Activated naive CD4-positive, alpha-beta T cell treated with Interleukin-2 at 50 U/mL for 16 hours (primary cell): ENCODE data around the gene HMOX1.
"Not testable (repeated sequence)": the region's sequence is repeated elsewhere in the genome, so short reads cannot be mapped to it uniquely, and the experiment has no call there.

Experiments
- DNase-seq: peaks from one replicate; pipeline ENCODE4 v3.0.0-alpha.2; 2020

Gene HMOX1

GRCh38 chr22:35381424-35382009 lies 621 bp downstream of the HMOX1 start:
- DNase-seq: no peak

- no peak for DNase-seq
These were observed 2.8 kb downstream of the HMOX1 start for GRCh38 chr22:35383679-35384071.

GRCh38 chr22:35384527-35384926 lies 3.6 kb downstream of the HMOX1 start:
- no peak for DNase-seq

- DNase-seq: no peak
These were observed 4.2 kb downstream of the HMOX1 start for GRCh38 chr22:35384975-35385588.

GRCh38 chr22:35386670-35387288 lies 5.9 kb downstream of the HMOX1 start:
- DNase-seq: no peak

GRCh38 chr22:35390933-35391332 lies 10.0 kb downstream of the HMOX1 start:
- no peak for DNase-seq

GRCh38 chr22:35392357-35392756 lies 11.5 kb downstream of the HMOX1 start:
- DNase-seq: no peak

- DNase-seq: no peak
These were observed 12.5 kb downstream of the HMOX1 start for GRCh38 chr22:35393116-35394010.

GRCh38 chr22:35394011-35394312 lies 13.1 kb downstream of the HMOX1 start:
- DNase-seq: no peak

GRCh38 chr22:35394810-35395563 lies 14.1 kb downstream of the HMOX1 start:
- DNase-seq: no peak

GRCh38 chr22:35396622-35397021 lies 15.7 kb downstream of the HMOX1 start:
- not testable (repeated sequence) for DNase-seq

GRCh38 chr22:35397095-35397904 lies 16.4 kb downstream of the HMOX1 start:
- DNase-seq: no peak

GRCh38 chr22:35398591-35398973 lies 17.7 kb downstream of the HMOX1 start:
- no peak for DNase-seq

GRCh38 chr22:35399114-35399677 lies 18.3 kb downstream of the HMOX1 start:
- DNase-seq: peak; percentile 10

- DNase-seq: peak; percentile 98
These were observed 19.0 kb downstream of the HMOX1 start, which contains the start of gene MCM5 for GRCh38 chr22:35399678-35400500. Gene MCM5 (plus strand): TSS chr22:35400140. CDS start chr22:35400439, 299 bp downstream.

GRCh38 chr22:35400501-35400790 lies 19.6 kb downstream of the HMOX1 start:
- DNase-seq: peak; percentile 42

GRCh38 chr22:35401863-35402262 lies 21.0 kb downstream of the HMOX1 start:
- no peak for DNase-seq

GRCh38 chr22:35403356-35403755 lies 22.5 kb downstream of the HMOX1 start:
- DNase-seq: no peak

- no peak for DNase-seq
These were observed 23.3 kb downstream of the HMOX1 start for GRCh38 chr22:35404176-35404575.

- no peak for DNase-seq
These were observed 25.5 kb downstream of the HMOX1 start for GRCh38 chr22:35406443-35406842.

GRCh38 chr22:35407362-35407761 lies 26.5 kb downstream of the HMOX1 start:
- no peak for DNase-seq
